Activated T-cell treated with anti-CD3 and anti-CD28 coated beads, Interleukin-2, amount 50 U/mL, for 72 hours (primary cell): ENCODE results near the gene CRIP2. TPM values are rescaled to one million over a fixed set of nuclear protein-coding genes. Genes with fewer than 3 reads are reported as not detected.

ENCODE experiments used
- ATAC-seq, 2 donors: fragments of 150-1000 bp; cut with Tn5 transposase; replicated peaks in 1 of 2; 2 replicates each; pipeline ENCODE4 v1.10.0; 2021; ENCODE audit warnings: moderate library complexity in 2 of 2, mild to moderate bottlenecking in 1 of 2
- DNase-seq, 2 donors: peaks; one replicate each; pipeline ENCODE4 v3.0.0; 2021 to 2022; ENCODE audit warnings: mixed read lengths in 1 of 2
- H3K27ac Mint-ChIP-seq: one replicate; pipeline ENCODE4 v1.8.0; 2022; ENCODE audit warnings: mild to moderate bottlenecking, moderate library complexity, mixed read lengths
- H3K27me3 Mint-ChIP-seq: one replicate; pipeline ENCODE4 v1.8.0; 2022; ENCODE audit warnings: low read depth, mixed read lengths
- H3K36me3 Mint-ChIP-seq, 2 donors: one replicate each; pipeline ENCODE4 v1.8.0; 2022; ENCODE audit warnings: mixed read lengths in 2 of 2, mild to moderate bottlenecking in 1 of 2; ENCODE audit not compliant: insufficient read depth in 2 of 2
- H3K4me1 Mint-ChIP-seq: one replicate; pipeline ENCODE4 v1.8.0; 2022; ENCODE audit warnings: low read depth, mixed read lengths
- H3K4me3 Mint-ChIP-seq, 2 donors: one replicate each; pipeline ENCODE4 v1.8.0; 2022; ENCODE audit warnings: mild to moderate bottlenecking in 2 of 2, mixed read lengths in 2 of 2, moderate library complexity in 2 of 2
- H3K9me3 Mint-ChIP-seq, 2 donors: one replicate each; pipeline ENCODE4 v1.8.0; 2022; ENCODE audit warnings: mixed read lengths in 2 of 2
- total RNA-seq, 2 donors: library from RNA; stranded (reverse); gene quantifications; one replicate each; pipeline ENCODE4 v1.2.3, GENCODE V29; 2022

CRIP2 gene
- total RNA-seq, 2 donors from 2014 or later = 1.1 to 1.3 TPM

DNA sequence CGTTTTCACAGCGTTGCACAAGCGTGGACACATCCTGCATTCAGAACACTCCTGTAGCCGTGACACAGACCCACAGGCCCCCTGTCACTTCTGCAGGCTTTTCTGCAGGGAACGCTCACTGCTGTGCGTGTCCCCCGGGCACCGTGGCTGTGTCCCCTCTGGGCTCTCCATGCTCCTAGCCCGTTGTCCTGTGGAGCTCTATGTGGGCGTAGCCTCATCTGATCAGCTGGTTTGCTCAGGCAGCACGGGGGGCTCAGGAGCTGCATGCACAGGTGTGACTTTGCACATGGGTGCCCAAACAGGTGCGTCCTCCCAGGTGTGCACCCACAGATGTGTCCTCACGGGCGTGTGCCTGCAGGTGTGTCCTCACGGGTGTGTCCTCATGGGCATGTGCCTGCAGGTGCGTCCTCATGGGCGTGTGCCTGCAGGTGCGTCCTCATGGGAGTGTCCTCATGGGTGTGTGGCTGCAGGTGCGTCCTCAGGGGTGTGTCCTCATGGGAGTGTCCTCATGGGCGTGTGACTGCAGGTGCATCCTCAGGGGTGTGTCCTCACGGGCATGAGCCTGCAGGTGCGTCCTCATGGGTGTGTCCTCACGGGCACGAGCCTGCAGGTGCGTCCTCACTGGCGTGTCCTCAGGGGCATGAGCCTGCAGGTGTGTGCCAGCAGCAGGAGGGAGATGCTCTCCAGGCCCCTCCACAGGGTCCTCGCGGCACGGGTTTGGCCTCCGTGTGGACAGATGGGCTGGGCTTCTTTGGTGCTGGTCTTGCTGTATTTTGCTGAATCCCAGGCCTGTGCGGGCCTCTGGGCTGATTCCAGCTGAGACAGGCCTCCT is 37.5 kb upstream of the CRIP2 start:
- Mint-ChIP-seq H3K9me3 (no peaks in the 10 kb centered on the region), H3K27ac (no peak overlapping the region), H3K4me1 (peaks cover 21% of the 10 kb centered on the region), H3K36me3 (peaks cover 0 to 7% of the 10 kb centered on the region in 2 donors), H3K27me3 (no peaks in the 10 kb centered on the region), H3K4me3 (no peak overlapping the region)
- DNase-seq (no peak), ATAC-seq (no peak)

DNA sequence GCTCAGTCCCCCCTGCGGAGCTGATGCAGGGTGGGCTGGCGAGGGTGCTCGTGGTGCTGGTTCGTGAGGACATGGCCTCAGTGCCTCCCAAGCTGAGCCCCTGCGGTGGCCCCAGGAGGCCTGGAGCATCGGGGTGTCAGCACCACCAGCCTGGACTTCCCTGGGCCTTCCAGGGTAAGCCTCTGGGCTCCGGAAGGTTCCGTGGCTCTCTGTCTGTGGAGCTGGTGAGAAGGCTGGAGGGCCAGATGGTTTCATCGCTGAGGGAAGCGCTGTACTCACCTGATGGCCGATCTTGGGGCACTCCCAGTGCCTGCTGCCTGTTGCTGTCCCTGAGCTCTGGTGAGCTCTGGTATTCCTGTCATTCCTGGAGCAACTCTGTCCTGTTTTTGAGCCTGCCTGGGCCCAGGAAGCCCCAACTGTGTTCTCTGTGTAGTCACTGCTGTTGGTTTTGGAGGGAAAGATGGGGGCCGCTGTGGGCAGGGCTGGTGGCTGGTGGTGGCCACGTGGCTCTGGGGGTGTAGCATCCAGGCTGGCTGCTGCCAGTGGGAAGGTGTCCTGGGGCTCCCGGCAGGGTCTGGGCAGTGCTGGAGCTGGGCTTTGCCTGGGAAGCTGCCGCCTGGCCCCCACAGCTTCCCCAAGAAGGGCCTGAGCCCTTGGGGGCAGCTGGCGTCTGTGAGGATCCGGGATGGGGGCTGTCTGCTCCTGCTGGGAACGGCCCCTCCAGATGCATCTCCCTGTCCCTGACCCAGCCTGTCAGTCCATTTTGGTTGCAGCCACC is 36.7 kb upstream of the CRIP2 start:
- H3K4me1 Mint-ChIP-seq = peaks cover 21% of the 10 kb centered on the region
- no peak overlapping the region for H3K4me3 Mint-ChIP-seq
- DNase-seq = no peak
- H3K27ac Mint-ChIP-seq = no peak overlapping the region
- H3K9me3 Mint-ChIP-seq = no peaks in the 10 kb centered on the region
- H3K27me3 Mint-ChIP-seq = no peaks in the 10 kb centered on the region
- ATAC-seq = no peak
- peaks cover 0 to 7% of the 10 kb centered on the region in 2 donors for H3K36me3 Mint-ChIP-seq

DNA sequence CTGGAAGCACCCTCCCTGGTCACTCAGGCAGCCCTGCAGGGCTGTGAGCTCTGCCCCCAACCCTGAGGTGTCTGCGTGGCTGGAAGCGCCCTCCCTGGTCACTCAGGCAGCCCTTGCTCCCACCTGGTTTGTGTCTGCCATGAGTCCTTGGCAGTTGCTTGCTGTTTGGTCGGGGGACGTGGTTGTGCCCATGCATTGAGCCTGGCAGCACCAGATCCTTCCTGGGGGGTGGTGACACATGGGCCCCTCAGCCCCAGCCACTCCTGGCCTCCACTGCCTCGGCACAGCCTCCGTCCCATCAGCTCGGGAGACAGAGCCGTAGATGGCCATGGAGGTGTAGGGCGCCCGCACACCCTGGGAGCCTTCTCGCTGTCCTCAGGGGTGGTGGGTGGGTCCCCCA is 35.4 kb upstream of the CRIP2 start:
- H3K4me3 Mint-ChIP-seq = no peak overlapping the region
- no peaks in the 10 kb centered on the region for H3K27me3 Mint-ChIP-seq
- no peaks in the 10 kb centered on the region for H3K9me3 Mint-ChIP-seq
- no peak overlapping the region for H3K27ac Mint-ChIP-seq
- peaks cover 18% of the 10 kb centered on the region for H3K4me1 Mint-ChIP-seq
- DNase-seq (no peak), ATAC-seq (no peak)
- peaks cover 0 to 7% of the 10 kb centered on the region in 2 donors for H3K36me3 Mint-ChIP-seq

DNA sequence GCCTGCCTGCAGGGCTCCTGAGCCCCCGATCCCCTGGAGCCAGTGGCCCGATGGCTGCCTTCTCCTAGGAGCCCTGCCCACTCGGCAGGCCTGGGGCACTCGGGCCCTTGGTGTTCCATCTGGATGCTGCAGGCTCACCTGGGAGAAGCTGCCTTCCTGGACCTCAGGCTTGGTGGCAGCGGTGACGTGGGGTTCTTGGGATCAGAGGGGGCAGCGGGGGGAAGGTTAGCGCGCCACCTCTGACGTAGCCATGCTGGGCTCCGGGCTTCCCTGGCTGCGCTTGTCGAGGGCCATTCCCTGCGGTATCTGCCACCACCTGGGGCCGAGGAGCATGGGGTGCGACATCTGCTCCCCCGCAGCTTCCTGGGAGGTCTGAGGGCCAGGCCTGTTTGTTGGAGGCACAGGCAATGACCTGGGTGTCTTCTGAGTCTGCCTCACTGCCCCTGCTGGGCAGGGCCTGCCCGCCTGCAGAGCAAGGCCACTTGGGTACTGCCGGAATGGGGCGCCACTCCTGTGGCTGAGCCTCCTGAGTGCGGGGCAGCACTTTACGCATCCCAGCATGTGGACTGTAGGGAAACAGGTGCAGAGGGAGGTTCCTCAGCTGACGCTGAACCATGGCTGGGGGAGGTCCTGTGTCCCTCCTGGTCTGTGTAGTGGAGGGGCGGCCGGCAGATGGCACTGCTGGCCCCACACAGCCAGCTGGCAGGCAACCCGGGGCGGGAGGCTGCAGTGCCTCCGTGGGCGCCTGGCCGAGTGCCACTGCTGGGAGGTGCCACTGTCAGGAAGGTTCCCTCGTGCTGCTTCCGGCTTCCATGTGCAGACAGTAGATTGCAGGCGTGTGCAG is 34.7 kb upstream of the CRIP2 start:
- Mint-ChIP-seq H3K27me3 (no peaks in the 10 kb centered on the region), H3K4me1 (peaks cover 10% of the 10 kb centered on the region), H3K9me3 (no peaks in the 10 kb centered on the region)

DNA sequence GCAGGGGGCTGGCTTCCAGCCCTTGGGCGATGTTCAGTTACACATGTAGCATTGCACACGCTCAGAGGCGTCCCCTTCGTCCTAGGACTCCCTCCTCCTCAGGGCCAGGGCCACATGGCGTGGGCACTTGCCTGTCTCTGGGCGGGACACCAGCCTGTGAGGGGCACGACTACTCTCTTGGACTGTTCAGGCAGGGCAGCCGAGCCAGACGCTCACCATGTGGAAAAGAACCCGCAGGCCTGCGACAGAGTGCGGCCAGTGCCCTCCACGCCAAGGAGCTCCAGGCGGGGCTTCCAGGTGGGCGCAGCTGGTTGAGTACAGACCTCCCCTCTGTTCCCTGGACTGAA is 34.1 kb upstream of the CRIP2 start:
- peaks cover 0 to 5% of the 10 kb centered on the region in 2 donors for H3K36me3 Mint-ChIP-seq
- DNase-seq (no peak), ATAC-seq (no peak)
- no peak overlapping the region for H3K4me3 Mint-ChIP-seq
- H3K4me1 Mint-ChIP-seq = peaks cover 4% of the 10 kb centered on the region
- H3K9me3 Mint-ChIP-seq = no peaks in the 10 kb centered on the region
- H3K27ac Mint-ChIP-seq = no peak overlapping the region
- no peaks in the 10 kb centered on the region for H3K27me3 Mint-ChIP-seq

More for the DNA sequence above, 34.7 kb upstream of the CRIP2 start:
- DNase-seq (no peak), ATAC-seq (no peak)
- Mint-ChIP-seq H3K36me3 (peaks cover 0 to 7% of the 10 kb centered on the region in 2 donors), H3K27ac (no peak overlapping the region), H3K4me3 (no peak overlapping the region)

DNA sequence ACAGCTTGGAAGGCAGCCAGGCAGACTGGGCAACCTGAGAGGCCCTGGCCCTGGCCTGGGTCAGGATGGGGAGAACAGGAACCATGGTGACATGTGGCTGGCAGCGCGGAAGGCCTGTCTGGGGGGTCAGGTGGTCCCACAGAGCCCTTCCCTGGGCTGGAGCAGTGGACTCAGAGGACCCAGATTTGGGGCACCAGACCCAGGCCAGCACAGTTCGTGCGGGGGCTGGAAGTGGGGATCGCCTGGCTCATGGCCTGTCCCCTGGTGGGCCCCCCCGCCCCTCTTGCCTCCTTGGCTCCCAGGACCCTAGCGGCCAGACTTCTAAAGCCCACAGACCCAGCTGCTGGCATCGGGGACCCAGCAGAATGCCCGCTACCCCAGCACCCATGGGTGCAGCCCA is 33.6 kb upstream of the CRIP2 start:
- H3K36me3 Mint-ChIP-seq = peaks cover 0 to 5% of the 10 kb centered on the region in 2 donors
- no peak for ATAC-seq
- H3K4me3 Mint-ChIP-seq = no peak overlapping the region
- no peaks in the 10 kb centered on the region for H3K9me3 Mint-ChIP-seq
- DNase-seq = no peak
- no peak overlapping the region for H3K27ac Mint-ChIP-seq
- no peaks in the 10 kb centered on the region for H3K27me3 Mint-ChIP-seq
- H3K4me1 Mint-ChIP-seq = no peaks in the 10 kb centered on the region

DNA sequence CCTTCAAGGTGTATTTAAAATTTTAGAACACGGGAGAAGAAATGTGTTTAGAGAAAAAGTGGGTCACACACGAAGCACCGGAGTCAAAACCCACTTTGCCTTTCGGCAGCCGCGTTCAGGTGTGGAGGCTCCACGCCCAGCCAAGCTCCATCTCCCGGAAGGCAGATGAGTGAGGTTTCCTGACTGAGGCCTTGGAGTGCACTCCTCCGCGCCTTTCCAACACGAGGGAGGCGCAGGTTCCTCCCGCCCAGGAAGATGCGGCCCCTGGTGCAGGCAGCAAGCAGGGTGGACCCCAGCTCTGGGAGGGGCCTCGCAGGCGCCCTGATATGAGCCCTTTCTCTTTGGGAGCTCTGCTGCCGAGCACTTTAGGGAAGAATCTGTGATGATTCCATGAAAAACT is 32.5 kb upstream of the CRIP2 start:
- ATAC-seq (no peak), DNase-seq (no peak)
- no peaks in the 10 kb centered on the region for H3K9me3 Mint-ChIP-seq
- H3K4me1 Mint-ChIP-seq = no peaks in the 10 kb centered on the region
- no peak overlapping the region for H3K27ac Mint-ChIP-seq
- H3K36me3 Mint-ChIP-seq = peaks cover 0 to 5% of the 10 kb centered on the region in 2 donors
- no peak overlapping the region for H3K4me3 Mint-ChIP-seq
- no peaks in the 10 kb centered on the region for H3K27me3 Mint-ChIP-seq

DNA sequence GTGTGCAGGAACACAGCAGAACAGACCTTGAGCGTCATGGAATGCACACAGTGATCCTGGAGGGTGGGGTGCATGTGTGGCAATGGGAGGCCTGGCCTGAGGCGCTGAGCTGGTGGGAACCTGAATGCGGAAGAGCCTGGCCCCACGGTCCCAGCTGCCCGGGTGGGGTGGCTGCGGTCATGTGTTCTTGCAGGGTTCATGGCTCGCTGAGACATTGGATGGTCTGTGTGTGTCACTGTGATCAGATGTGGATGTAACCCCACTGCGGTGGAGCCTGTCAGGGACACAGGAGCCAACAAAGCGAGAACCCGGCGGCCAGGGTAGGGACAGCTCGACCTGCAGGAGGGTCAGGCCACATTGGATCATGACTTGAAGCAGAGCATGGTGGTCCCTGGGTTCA is 31.8 kb upstream of the CRIP2 start:
- Mint-ChIP-seq H3K4me1 (no peaks in the 10 kb centered on the region), H3K4me3 (no peak overlapping the region)
- no peak for ATAC-seq

DNA sequence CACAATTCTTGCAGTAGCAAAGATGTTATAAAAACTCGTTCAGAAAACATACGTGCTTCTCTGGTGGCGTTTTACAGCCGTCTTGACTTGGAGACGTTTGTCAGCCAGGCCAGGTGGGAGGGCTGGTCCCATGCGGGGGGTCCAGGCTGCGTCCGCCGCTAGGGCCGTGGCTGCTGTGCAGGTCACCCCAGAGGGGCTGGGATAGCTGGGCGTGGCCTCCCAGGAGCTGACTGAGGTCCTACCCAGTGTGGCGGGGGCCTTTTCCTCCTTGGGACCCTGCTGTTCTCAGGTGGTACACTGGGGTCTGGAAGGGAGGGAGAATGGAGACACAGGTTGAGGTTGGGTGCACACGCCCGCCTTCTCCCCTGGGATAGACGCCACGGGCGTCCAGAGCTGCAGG is 29.8 kb upstream of the CRIP2 start:
- no peaks in the 10 kb centered on the region for H3K27me3 Mint-ChIP-seq
- no peaks in the 10 kb centered on the region for H3K4me1 Mint-ChIP-seq
- H3K27ac Mint-ChIP-seq = no peak overlapping the region
- no peak overlapping the region for H3K4me3 Mint-ChIP-seq
- ATAC-seq (no peak), DNase-seq (no peak)
- peaks cover 0 to 5% of the 10 kb centered on the region in 2 donors for H3K36me3 Mint-ChIP-seq
- no peaks in the 10 kb centered on the region for H3K9me3 Mint-ChIP-seq

More for the DNA sequence above, 31.8 kb upstream of the CRIP2 start:
- no peak for DNase-seq
- H3K36me3 Mint-ChIP-seq = peaks cover 0 to 5% of the 10 kb centered on the region in 2 donors
- no peaks in the 10 kb centered on the region for H3K9me3 Mint-ChIP-seq
- no peaks in the 10 kb centered on the region for H3K27me3 Mint-ChIP-seq
- no peak overlapping the region for H3K27ac Mint-ChIP-seq

DNA sequence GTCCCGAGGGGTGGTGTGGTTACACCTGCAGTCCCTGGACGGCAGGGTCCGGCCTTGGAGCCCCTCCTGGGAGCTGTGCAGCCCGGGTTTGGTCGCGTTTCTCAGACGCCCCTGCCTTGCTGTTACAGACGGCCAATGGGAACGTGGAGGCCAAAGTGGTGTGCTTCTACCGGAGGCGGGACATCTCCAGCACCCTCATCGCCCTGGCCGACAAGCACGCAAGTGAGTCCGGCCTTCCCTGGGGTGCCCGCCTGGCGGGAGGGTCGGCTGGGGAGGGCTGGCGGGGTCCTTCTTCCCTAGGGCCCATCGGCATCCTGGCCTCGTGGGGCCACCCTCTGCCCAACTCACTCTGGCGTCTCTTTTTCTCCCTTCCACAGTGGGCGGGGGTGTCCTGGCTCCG is 29.3 kb upstream of the CRIP2 start:
- DNase-seq = no peak
- no peak overlapping the region for H3K4me3 Mint-ChIP-seq
- no peak overlapping the region for H3K27ac Mint-ChIP-seq

DNA sequence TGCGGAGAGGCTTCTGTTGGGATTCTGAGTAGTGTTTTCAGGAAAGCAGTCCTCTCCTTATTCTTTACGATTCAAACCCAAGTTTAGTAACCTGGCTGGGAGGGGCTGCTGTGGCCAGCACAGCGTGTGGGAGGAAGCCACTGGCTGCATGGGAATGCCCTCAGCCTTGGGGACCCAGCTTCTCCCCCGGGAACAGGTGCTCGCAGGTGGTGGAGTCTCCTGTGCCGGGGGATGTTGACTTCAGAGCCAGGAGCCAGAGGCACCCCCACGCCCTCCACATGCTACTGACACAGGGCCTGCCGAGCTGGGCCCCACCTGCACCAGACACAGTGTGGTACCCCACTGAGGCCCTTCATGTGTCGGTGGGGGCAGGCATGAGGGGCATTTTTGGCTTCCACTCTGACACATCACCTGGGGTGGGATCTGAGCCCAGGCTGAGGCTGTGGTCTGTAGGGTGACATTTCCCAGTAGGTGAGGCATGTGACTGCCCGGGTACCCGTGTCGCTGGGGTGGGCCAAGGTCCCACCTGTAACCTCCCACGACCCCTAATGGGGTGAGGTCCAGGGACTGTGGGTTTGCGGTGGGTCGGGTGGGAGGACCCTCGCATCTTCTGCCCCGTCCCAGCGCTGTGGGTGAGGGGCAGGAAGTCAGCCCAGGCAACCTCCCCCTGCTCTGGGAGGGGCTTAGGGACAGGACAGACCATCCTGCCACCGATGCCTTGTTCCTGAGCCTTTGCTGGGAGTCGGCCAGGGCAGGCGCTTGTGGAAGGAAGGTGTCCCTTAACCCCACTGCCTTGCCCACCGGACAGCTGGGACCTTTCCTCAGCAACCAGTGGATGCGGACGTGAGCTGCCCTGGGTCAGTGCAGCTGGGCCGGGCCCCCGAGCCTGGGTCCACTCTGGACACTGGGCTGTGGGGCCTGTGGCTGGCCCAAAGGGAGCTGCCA is 28.4 kb upstream of the CRIP2 start:
- no peak for ATAC-seq
- Mint-ChIP-seq H3K4me1 (no peaks in the 10 kb centered on the region), H3K36me3 (peaks cover 0 to 4% of the 10 kb centered on the region in 2 donors), H3K9me3 (no peaks in the 10 kb centered on the region), H3K27ac (no peak overlapping the region), H3K4me3 (no peak overlapping the region), H3K27me3 (no peaks in the 10 kb centered on the region)
- no peak for DNase-seq

More for the DNA sequence above, 29.3 kb upstream of the CRIP2 start:
- no peak for ATAC-seq
- H3K27me3 Mint-ChIP-seq = no peaks in the 10 kb centered on the region
- H3K4me1 Mint-ChIP-seq = no peaks in the 10 kb centered on the region
- no peaks in the 10 kb centered on the region for H3K9me3 Mint-ChIP-seq
- H3K36me3 Mint-ChIP-seq = peaks cover 0 to 5% of the 10 kb centered on the region in 2 donors

DNA sequence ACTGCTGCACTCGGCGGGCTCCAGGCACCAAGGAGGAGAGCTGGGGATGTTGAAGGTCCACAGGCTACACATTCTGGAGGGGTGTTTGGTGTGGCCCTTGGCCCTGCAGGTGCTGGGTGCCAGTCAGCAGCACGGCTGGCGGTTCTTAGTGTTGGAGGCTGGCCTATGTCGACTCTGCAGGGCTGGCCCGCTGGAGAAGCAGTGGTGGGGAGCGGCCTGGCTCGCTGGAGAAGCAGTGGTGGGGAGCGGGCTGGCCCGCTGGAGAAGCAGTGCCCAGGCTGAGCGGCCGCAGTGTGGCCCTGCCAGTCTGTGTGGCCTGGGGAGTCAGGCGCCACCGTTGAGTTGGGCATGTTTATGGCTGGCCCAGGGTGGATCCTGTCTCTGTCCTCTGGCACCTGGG is 27.6 kb upstream of the CRIP2 start:
- H3K4me1 Mint-ChIP-seq = no peaks in the 10 kb centered on the region
- H3K4me3 Mint-ChIP-seq = no peak overlapping the region
- no peak for ATAC-seq
- no peaks in the 10 kb centered on the region for H3K27me3 Mint-ChIP-seq
- H3K36me3 Mint-ChIP-seq = no peaks in the 10 kb centered on the region
- no peak overlapping the region for H3K27ac Mint-ChIP-seq
- no peak for DNase-seq
- no peaks in the 10 kb centered on the region for H3K9me3 Mint-ChIP-seq
